Parietal lobe (tissue), 2 donors: ENCODE measurements around the gene STYX. TPM values are rescaled to one million over a fixed set of nuclear protein-coding genes. Genes with fewer than 3 reads are reported as not detected.

Experiments
- small RNA-seq: library from RNA; depleted of rRNA; stranded (forward); fragments of <200 nt; gene quantifications from one replicate; pipeline ENCODE3, GENCODE V24; 2014; ENCODE audit warnings: low replicate concordance
- total RNA-seq: library from RNA; depleted of rRNA; stranded (reverse); fragments of >200 nt; gene quantifications from one replicate; pipeline ENCODE4 v1.2.3, GENCODE V29; 2014

The STYX gene
- total RNA-seq, result 21.6 TPM

GRCh38 chr14:52729925-52730708 lies at the start of gene STYX:
Gene STYX, plus strand, starts transcription at chr14:52730166. Its CDS starts 309 bp downstream, at chr14:52730475.

GRCh38 chr14:52695481-52696091 lies 34.4 kb upstream of the STYX start, which contains the start of gene ERO1A:
Gene ERO1A, minus strand, starts transcription at chr14:52695558. Its CDS starts 77 bp downstream, at chr14:52695481.

GRCh38 chr14:52706724-52707706 lies 23.0 kb upstream of the STYX start, which contains the start of gene PSMC6:
Gene PSMC6, plus strand, starts transcription at chr14:52707200. Its CDS starts 20 bp downstream, at chr14:52707220.

GRCh38 chr14:52791223-52792096 lies 61.5 kb downstream of the STYX start, which contains the start of gene GNPNAT1:
Gene GNPNAT1, minus strand, starts transcription at chr14:52791607. Its CDS starts 6,957 bp downstream, at chr14:52784650.

Small RNA genes lying within 50 kb of the gene (small RNA-seq; reads per million reads assigned to genes)
- gene AL139317.2, result not detected

Other genes with a start within 250 kb of the STYX start
- gene TXNDC16, start 177.7 kb upstream of the STYX start, total RNA-seq, result 46.3 TPM
- gene GPR137C, start 177.3 kb upstream of the STYX start, total RNA-seq, result 33.2 TPM
- gene ERO1A, start 34.6 kb upstream of the STYX start, total RNA-seq, result 47.6 TPM
- gene PSMC6, start 23.0 kb upstream of the STYX start, total RNA-seq, result 137 TPM
- 15.7 TPM for gene GNPNAT1, start 61.4 kb downstream of the STYX start, total RNA-seq
- gene FERMT2, start 220.9 kb downstream of the STYX start, total RNA-seq, result 98.3 TPM